ENCODE data around the gene LRRC36. TPM values are rescaled to one million over a fixed set of nuclear protein-coding genes. Genes with fewer than 3 reads are reported as not detected.

The LRRC36 gene
- total and polyA plus RNA-seq, 2 of the 13 experiments (the other 11 are each of a cell fraction or from before 2014, with no cell fraction given): 0.12 to 0.15 TPM

GRCh38 chr16:67278773-67279295 is 47.8 kb upstream of the LRRC36 start (continued):
- TF ChIP-seq TFDP2 (CRISPR knock-in tag; IDR thresholded peaks at IDR 0.05) (peak; percentile 4), ZNF552 (CRISPR knock-in tag; IDR thresholded peaks at IDR 0.05; ENCODE audit: borderline replicate concordance) (peak; percentile 74; the same call in 1 of the 2 replicates), MYNN (CRISPR knock-in tag; IDR thresholded peaks at IDR 0.05; ENCODE audit: low read depth) (0 out of 2 replicates have a peak, but pooled peaks have one; percentile 20), ZNF205 (CRISPR knock-in tag; IDR thresholded peaks at IDR 0.05) (0 out of 2 replicates have a peak, but pooled peaks have one; percentile 50), ZNF10 (CRISPR knock-in tag; IDR thresholded peaks at IDR 0.05; ENCODE audit: borderline replicate concordance, low read depth) (no peak), ZNF615 (CRISPR knock-in tag; IDR thresholded peaks at IDR 0.05; ENCODE audit: borderline replicate concordance) (no peak), ZNF414 (CRISPR knock-in tag; IDR thresholded peaks at IDR 0.05) (no peak), ADNP (CRISPR knock-in tag; IDR thresholded peaks at IDR 0.05) (0 out of 2 replicates have a peak, but pooled peaks have one; percentile 54), NRL (CRISPR knock-in tag; IDR thresholded peaks at IDR 0.05; ENCODE audit: borderline replicate concordance) (peak; percentile 38; the same call in 1 of the 2 replicates), HHEX (CRISPR knock-in tag; IDR thresholded peaks at IDR 0.05) (no peak), SMAD9 (CRISPR knock-in tag; IDR thresholded peaks at IDR 0.05) (0 out of 2 replicates have a peak, but pooled peaks have one; percentile 47), SIN3B (IDR thresholded peaks at IDR 0.05; ENCODE audit: low read length) (no peak), PCBP1 (IDR thresholded peaks at IDR 0.05; ENCODE audit: borderline replicate concordance, low read depth, low read length) (peak; percentile 50; the same call in 1 of the 2 replicates), ZC3H13 (CRISPR knock-in tag; IDR thresholded peaks at IDR 0.05) (no peak), RBM22 (optimal IDR thresholded peaks at IDR 0.05; ENCODE audit: low read length) (no peak), ZFP90 (CRISPR knock-in tag; IDR thresholded peaks at IDR 0.05; ENCODE audit: borderline replicate concordance) (peak; percentile 57; the same call in 1 of the 2 replicates), TGIF2 (CRISPR knock-in tag; IDR thresholded peaks at IDR 0.05) (0 out of 2 replicates have a peak, but pooled peaks have one; percentile 52), ZNF142 (CRISPR knock-in tag; IDR thresholded peaks at IDR 0.05) (peak; percentile 48), ZNF256 (CRISPR knock-in tag; conservative IDR thresholded peaks at IDR 0.05) (peak; percentile 88; the same call in 1 of the 2 replicates), ZKSCAN5 (CRISPR knock-in tag; IDR thresholded peaks at IDR 0.05) (no peak), KAT8 (CRISPR knock-in tag; IDR thresholded peaks at IDR 0.05) (0 out of 2 replicates have a peak, but pooled peaks have one; percentile 25), EEA1 (CRISPR knock-in tag; IDR thresholded peaks at IDR 0.05; ENCODE audit: borderline replicate concordance) (no peak; the same call in 1 of the 2 replicates)
- TF ChIP-seq, protein P1, sequence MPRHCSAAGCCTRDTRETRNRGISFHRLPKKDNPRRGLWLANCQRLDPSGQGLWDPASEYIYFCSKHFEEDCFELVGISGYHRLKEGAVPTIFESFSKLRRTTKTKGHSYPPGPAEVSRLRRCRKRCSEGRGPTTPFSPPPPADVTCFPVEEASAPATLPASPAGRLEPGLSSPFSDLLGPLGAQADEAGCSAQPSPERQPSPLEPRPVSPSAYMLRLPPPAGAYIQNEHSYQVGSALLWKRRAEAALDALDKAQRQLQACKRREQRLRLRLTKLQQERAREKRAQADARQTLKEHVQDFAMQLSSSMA (CRISPR knock-in tag; IDR thresholded peaks at IDR 0.05): no peak
